ENCODE results near the gene TEP1.

- TF ChIP-seq CTCF (IDR thresholded peaks at IDR 0.05; ENCODE audit: control extremely low read depth in 1 of 3, insufficient read depth in 1 of 3, low read depth in 1 of 3, low read length in 3 of 3) (no peak), ASH2L (IDR thresholded peaks at IDR 0.05; ENCODE audit: low read length) (no peak), EGR1 (IDR thresholded peaks at IDR 0.05; ENCODE audit: borderline replicate concordance, low read depth, low read length) (no peak), MAX (IDR thresholded peaks at IDR 0.05) (no peak), POLR2AphosphoS5 (IDR thresholded peaks at IDR 0.05; ENCODE audit: low read depth, low read length) (no peak), TEAD4 (IDR thresholded peaks at IDR 0.05; ENCODE audit: low read depth, low read length) (no peak)
These were observed 66.6 kb downstream of the TEP1 start for GRCh38 chr14:20346713-20347112.
